Ovary (tissue), 3 donors: ENCODE results near the gene PRICKLE2.

ENCODE experiments used
- POLR2A ChIP-seq: fragments of 450-650 bp; IDR thresholded peaks from one replicate; pipeline ENCODE4 v1.6.1; 2017; ENCODE audit warnings: antibody characterized with exemption, mild to moderate bottlenecking, moderate library complexity
- TF ChIP-seq, protein P1 (sequence below), 3 donors: fragments of 450-650 bp in 2 of 3; fragments of 200-600 bp in 1 of 3; IDR thresholded peaks; one replicate each; pipeline versions ENCODE4 v1.5.1 to v1.8.0; 2016 to 2022; ENCODE audit warnings: antibody characterized with exemption in 3 of 3, mild to moderate bottlenecking in 1 of 3
- donor health status: DM: no; HTN: no; CAD: no.

DNA sequence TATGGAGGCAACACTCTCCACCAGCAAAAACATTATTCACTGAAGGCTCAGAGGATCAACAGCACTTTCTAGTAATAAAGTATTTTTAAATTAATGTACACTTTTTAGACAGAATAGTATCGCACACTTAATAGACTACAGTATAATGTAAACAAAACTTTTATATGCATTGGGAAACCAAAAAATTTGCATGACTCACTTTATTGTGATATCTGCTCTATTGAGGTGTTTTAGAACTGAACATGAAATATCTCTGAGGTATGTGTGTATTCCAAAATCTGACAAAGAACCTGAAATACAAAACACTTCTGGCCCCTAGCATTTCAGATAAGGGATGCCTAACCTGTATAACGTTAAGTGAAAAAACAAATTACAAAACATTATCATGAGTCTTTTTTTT, 99.7 kb downstream of the PRICKLE2 start:
- TF ChIP-seq, protein P1, sequence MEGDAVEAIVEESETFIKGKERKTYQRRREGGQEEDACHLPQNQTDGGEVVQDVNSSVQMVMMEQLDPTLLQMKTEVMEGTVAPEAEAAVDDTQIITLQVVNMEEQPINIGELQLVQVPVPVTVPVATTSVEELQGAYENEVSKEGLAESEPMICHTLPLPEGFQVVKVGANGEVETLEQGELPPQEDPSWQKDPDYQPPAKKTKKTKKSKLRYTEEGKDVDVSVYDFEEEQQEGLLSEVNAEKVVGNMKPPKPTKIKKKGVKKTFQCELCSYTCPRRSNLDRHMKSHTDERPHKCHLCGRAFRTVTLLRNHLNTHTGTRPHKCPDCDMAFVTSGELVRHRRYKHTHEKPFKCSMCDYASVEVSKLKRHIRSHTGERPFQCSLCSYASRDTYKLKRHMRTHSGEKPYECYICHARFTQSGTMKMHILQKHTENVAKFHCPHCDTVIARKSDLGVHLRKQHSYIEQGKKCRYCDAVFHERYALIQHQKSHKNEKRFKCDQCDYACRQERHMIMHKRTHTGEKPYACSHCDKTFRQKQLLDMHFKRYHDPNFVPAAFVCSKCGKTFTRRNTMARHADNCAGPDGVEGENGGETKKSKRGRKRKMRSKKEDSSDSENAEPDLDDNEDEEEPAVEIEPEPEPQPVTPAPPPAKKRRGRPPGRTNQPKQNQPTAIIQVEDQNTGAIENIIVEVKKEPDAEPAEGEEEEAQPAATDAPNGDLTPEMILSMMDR (IDR thresholded peaks at IDR 0.05): no peak
- TF ChIP-seq POLR2A: no peak
